Endometrial microvascular endothelial cells (primary cell): Measurements from ENCODE around the gene MLIP. TPM values are rescaled to one million over a fixed set of nuclear protein-coding genes. Genes with fewer than 3 reads are reported as not detected.
"Not testable (repeated sequence)": the region's sequence is repeated elsewhere in the genome, so short reads cannot be mapped to it uniquely, and the experiment has no call there.

Source experiments
- in situ Hi-C: cut with HindIII; loops from 2 replicates; pipeline ENCODE4 v1.10.0; 2017; ENCODE audit warnings: low sequenced_read_pairs, low pct_unique_long_range_greater_than_20kb; ENCODE audit errors: inconsistent ontology term
- total RNA-seq: library from RNA; depleted of rRNA; stranded (reverse); fragments of >200 nt; gene quantifications from one replicate; pipeline ENCODE4 v1.2.3, GENCODE V29; 2015; ENCODE audit errors: inconsistent ontology term

The MLIP gene
- total RNA-seq = 5.0 TPM

GRCh38 chr6:54111341-54112045, at the start of gene MLIP:
TSS of gene MLIP (plus strand) at chr6:54111443. CDS start at chr6:54111480, 37 bp downstream.
- in situ Hi-C loops = no loop called here

- in situ Hi-C loops = no loop called here
These were observed 48.1 kb upstream of the MLIP start for GRCh38 chr6:54063228-54063539.

GRCh38 chr6:54068694-54069093, 42.5 kb upstream of the MLIP start:
- in situ Hi-C loops = no loop called here

- in situ Hi-C loops = no loop called here
These were observed 41.2 kb upstream of the MLIP start for GRCh38 chr6:54070025-54070424.

- in situ Hi-C loops = no loop called here
These were observed 39.4 kb upstream of the MLIP start for GRCh38 chr6:54071821-54072340.

- in situ Hi-C loops = no loop called here
These were observed 38.5 kb upstream of the MLIP start for GRCh38 chr6:54072635-54073313.

- in situ Hi-C loops = no loop called here
These were observed 37.8 kb upstream of the MLIP start for GRCh38 chr6:54073487-54073886.

- in situ Hi-C loops = no loop called here
These were observed 37.1 kb upstream of the MLIP start for GRCh38 chr6:54074109-54074508.

GRCh38 chr6:54074578-54075195, 36.6 kb upstream of the MLIP start:
- in situ Hi-C loops = no loop called here

- in situ Hi-C loops = no loop called here
These were observed 35.0 kb upstream of the MLIP start for GRCh38 chr6:54076159-54076789.

GRCh38 chr6:54081499-54081898, 29.7 kb upstream of the MLIP start:
- in situ Hi-C loops = not testable (repeated sequence)

- in situ Hi-C loops = no loop called here
These were observed 28.0 kb upstream of the MLIP start for GRCh38 chr6:54083287-54083686.

- in situ Hi-C loops = no loop called here
These were observed 27.0 kb upstream of the MLIP start for GRCh38 chr6:54084231-54084630.

GRCh38 chr6:54085047-54085446, 26.2 kb upstream of the MLIP start:
- in situ Hi-C loops = no loop called here

GRCh38 chr6:54085541-54085940, 25.7 kb upstream of the MLIP start:
- in situ Hi-C loops = no loop called here

GRCh38 chr6:54086439-54086838, 24.8 kb upstream of the MLIP start:
- in situ Hi-C loops = no loop called here

GRCh38 chr6:54087721-54088120, 23.5 kb upstream of the MLIP start:
- in situ Hi-C loops = no loop called here

- in situ Hi-C loops = no loop called here
These were observed 17.8 kb upstream of the MLIP start for GRCh38 chr6:54093326-54093948.

GRCh38 chr6:54094293-54094692, 16.9 kb upstream of the MLIP start:
- in situ Hi-C loops = no loop called here
